ENCODE measurements around the gene ANGPTL4. TPM values are rescaled to one million over a fixed set of nuclear protein-coding genes. Genes with fewer than 3 reads are reported as not detected.
"Not testable (repeated sequence)": the region's sequence is repeated elsewhere in the genome, so short reads cannot be mapped to it uniquely, and the experiment has no call there.

ANGPTL4 gene
- total and polyA plus RNA-seq, 8 donors, result 2.8 to 169 (median 34.6) TPM

GRCh38 chr19:8367327-8368001, 3.5 kb downstream of the ANGPTL4 start:
- intact Hi-C loops (cut with DNase I), result no loop called here
- WGBS, 2 donors, result 17 to 19% methylated on average over 20 to 23 of the region's 23 CpGs
- Histone ChIP-seq H3K4me3 (peak overlapping the region in 2 of 4 donors; percentile 23 to 93), H3K36me3 (peaks cover 0 to 29% (median 0%) of the 10 kb centered on the region in 3 donors), H3K27me3 (no peaks in the 10 kb centered on the region), H3K9me3 (no peaks in the 10 kb centered on the region), H3K4me1 (peaks cover 31 to 34% (median 33%) of the 10 kb centered on the region in 3 donors), H3K27ac (peak overlapping the region; percentile 41 to 81 (median 70))
- peak; percentile 94 to 99 (median 98) for DNase-seq
- no peak for TF ChIP-seq CTCF (IDR thresholded peaks at IDR 0.05)
- peak; percentile 52 to 78 (median 70) for ATAC-seq
- FAIRE-seq, result no peak

- Histone ChIP-seq H3K27me3 (no peaks in the 10 kb centered on the region), H3K9me3 (no peaks in the 10 kb centered on the region), H3K27ac (peak overlapping the region in 1 of 4 donors; percentile 8), H3K4me3 (no peak overlapping the region), H3K4me1 (peaks cover 12 to 28% (median 22%) of the 10 kb centered on the region in 3 donors), H3K36me3 (peaks cover 0 to 47% (median 0%) of the 10 kb centered on the region in 3 donors)
- intact Hi-C loops (cut with DNase I), result no loop called here
- no peak for ATAC-seq
- 64 to 71% methylated on average over 19 of the region's 19 CpGs for WGBS, 2 donors
- peak in 3 of 6 donors; percentile 10 to 20 (median 15) for DNase-seq
- no peak for FAIRE-seq
- TF ChIP-seq CTCF (IDR thresholded peaks at IDR 0.05), result no peak
These were observed 6.4 kb downstream of the ANGPTL4 start for GRCh38 chr19:8370176-8371010.

GRCh38 chr19:8371011-8371804, 7.3 kb downstream of the ANGPTL4 start:
- DNase-seq (peak in 4 of 6 donors; percentile 4 to 65 (median 34)), ATAC-seq (no peak), FAIRE-seq (no peak)
- H3K36me3 ChIP-seq, result peaks cover 0 to 47% (median 0%) of the 10 kb centered on the region in 3 donors
- no peak for TF ChIP-seq CTCF (IDR thresholded peaks at IDR 0.05)
- intact Hi-C loops (cut with DNase I), result no loop called here
- no peaks in the 10 kb centered on the region for H3K27me3 ChIP-seq
- no peaks in the 10 kb centered on the region for H3K9me3 ChIP-seq
- H3K4me3 ChIP-seq, result no peak overlapping the region
- 84 to 85% methylated on average over 27 to 28 of the region's 28 CpGs for WGBS, 2 donors
- peaks cover 12 to 28% (median 22%) of the 10 kb centered on the region in 3 donors for H3K4me1 ChIP-seq
- peak overlapping the region in 2 of 4 donors; percentile 8 to 13 for H3K27ac ChIP-seq

GRCh38 chr19:8373867-8374813, 10.2 kb downstream of the ANGPTL4 start:
- no peak for TF ChIP-seq CTCF (IDR thresholded peaks at IDR 0.05)
- H3K4me3 ChIP-seq, result no peak overlapping the region
- no peaks in the 10 kb centered on the region for H3K9me3 ChIP-seq
- DNase-seq (peak in 5 of 6 donors; percentile 75 to 93 (median 84)), ATAC-seq (peak; percentile 68 to 96 (median 88)), FAIRE-seq (no peak)
- peaks cover 0 to 17% (median 3%) of the 10 kb centered on the region in 3 donors for H3K4me1 ChIP-seq
- no peaks in the 10 kb centered on the region for H3K27me3 ChIP-seq
- WGBS, 2 donors, result 58% methylated on average over 26 of the region's 26 CpGs
- intact Hi-C loops (cut with DNase I), result no loop called here
- H3K27ac ChIP-seq, result peak overlapping the region; percentile 28 to 64 (median 34)
- peaks cover 0 to 35% (median 0%) of the 10 kb centered on the region in 3 donors for H3K36me3 ChIP-seq

GRCh38 chr19:8375766-8376165, 11.8 kb downstream of the ANGPTL4 start:
- intact Hi-C loops (cut with DNase I), result not testable (repeated sequence)

GRCh38 chr19:8376373-8376974, 12.5 kb downstream of the ANGPTL4 start:
- H3K27ac ChIP-seq; ATAC-seq; H3K9me3 ChIP-seq; intact Hi-C loops (cut with DNase I); H3K4me1 ChIP-seq; H3K4me3 ChIP-seq; FAIRE-seq; H3K27me3 ChIP-seq: not testable (repeated sequence)
- DNase-seq, result peak in 1 of 6 donors; percentile 2
- peaks cover 0 to 22% (median 0%) of the 10 kb centered on the region in 3 donors for H3K36me3 ChIP-seq
- 83 to 84% methylated on average over 9 to 10 of the region's 10 CpGs for WGBS, 2 donors

More at GRCh38 chr19:8375766-8376165, 11.8 kb downstream of the ANGPTL4 start:
- H3K27ac ChIP-seq, H3K4me3 ChIP-seq, ATAC-seq, FAIRE-seq, H3K9me3 ChIP-seq, H3K27me3 ChIP-seq, H3K4me1 ChIP-seq: not testable (repeated sequence)
- peak in 2 of 6 donors; percentile 25 to 71 for DNase-seq
- peaks cover 0 to 28% (median 0%) of the 10 kb centered on the region in 3 donors for H3K36me3 ChIP-seq
- whole genome bisulfite sequencing, 2 donors, result 96 to 97% methylated on average over 26 to 32 of the region's 32 CpGs
